Loucy (cell line): Measurements from ENCODE around the gene ZNF524.
A peak's percentile ranks its signal among the peaks of the same experiment; 100 is the strongest.

Experiments used
- H2AFZ ChIP-seq: fragments of 200-600 bp; sonication (generic); 2 replicates; pipeline ENCODE4 v1.6.0; 2016; ENCODE audit warnings: antibody characterized with exemption, mild to moderate bottlenecking, low read length, moderate library complexity
- H3F3A ChIP-seq: fragments of 200-600 bp; 2 replicates; pipeline ENCODE4 v1.6.0; 2016; ENCODE audit warnings: antibody characterized with exemption, low read depth, mild to moderate bottlenecking
- H3K27me3 ChIP-seq: fragments of 200-600 bp; sonication (generic); 2 replicates; pipeline ENCODE4 v1.6.1; 2014; ENCODE audit warnings: low read length, mild to moderate bottlenecking; ENCODE audit not compliant: insufficient read depth, poor library complexity, severe bottlenecking
- H3K36me3 ChIP-seq: fragments of 200-600 bp; sonication (generic); 2 replicates; pipeline ENCODE4 v1.6.1; 2016; ENCODE audit warnings: low read length; ENCODE audit not compliant: insufficient read depth
- H3K4me1 ChIP-seq: fragments of 200-600 bp; sonication (generic); 2 replicates; pipeline ENCODE4 v1.5.1; 2014; ENCODE audit warnings: low read length, mild to moderate bottlenecking; ENCODE audit not compliant: insufficient read depth, poor library complexity, severe bottlenecking
- H3K4me2 ChIP-seq: fragments of 200-600 bp; sonication (generic); 2 replicates; pipeline ENCODE4 v1.6.0; 2014; ENCODE audit warnings: antibody characterized with exemption, low read length, low read depth, mild to moderate bottlenecking; ENCODE audit not compliant: poor library complexity, severe bottlenecking
- H3K4me3 ChIP-seq: fragments of 200-600 bp; sonication (generic); 2 replicates; pipeline ENCODE4 v1.5.1; 2014; ENCODE audit warnings: low read length, mild to moderate bottlenecking, mixed read lengths; ENCODE audit not compliant: poor library complexity, severe bottlenecking
- H3K79me2 ChIP-seq: fragments of 200-600 bp; sonication (generic); 2 replicates; pipeline ENCODE4 v1.6.1; 2014; ENCODE audit warnings: low read length; ENCODE audit not compliant: insufficient read depth
- H3K9ac ChIP-seq: fragments of 200-600 bp; sonication (generic); 2 replicates; pipeline ENCODE4 v1.6.0; 2014; ENCODE audit warnings: mild to moderate bottlenecking, low read depth, low read length, moderate library complexity; ENCODE audit not compliant: poor library complexity, severe bottlenecking
- H3K9me2 ChIP-seq: fragments of 200-600 bp; sonication (generic); replicated peaks from 2 replicates; pipeline ENCODE4 v1.6.1; 2016; ENCODE audit warnings: low read depth, low read length, mixed read lengths
- H3K9me3 ChIP-seq: fragments of 200-600 bp; sonication (generic); 2 replicates; pipeline ENCODE4 v1.6.1; 2014; ENCODE audit warnings: mild to moderate bottlenecking, antibody characterized with exemption, low read length, low read depth; ENCODE audit not compliant: insufficient read depth
- H4K20me1 ChIP-seq: fragments of 200-600 bp; sonication (generic); 2 replicates; pipeline ENCODE4 v1.6.0; 2014; ENCODE audit warnings: antibody characterized with exemption, low read length, mild to moderate bottlenecking; ENCODE audit not compliant: insufficient read depth, poor library complexity, severe bottlenecking
- CTCF ChIP-seq: fragments of 200-600 bp; sonication (generic); conservative IDR thresholded peaks from 2 replicates; pipeline ENCODE4 v1.5.1; 2014; ENCODE audit warnings: mild to moderate bottlenecking, antibody characterized with exemption, low read length
- EZH2phosphoT487 ChIP-seq: fragments of 200-600 bp; IDR thresholded peaks from 2 replicates; pipeline ENCODE4 v1.6.1; 2018; ENCODE audit warnings: antibody characterized with exemption, mild to moderate bottlenecking, moderate library complexity, borderline replicate concordance

ZNF524 gene

GRCh38 chr19:55626350-55626749 is 26.3 kb downstream of the ZNF524 start:
- Histone ChIP-seq H3K4me2 (peak overlapping the region; percentile 21), H3K9me3 (no peaks in the 10 kb centered on the region), H3F3A (no peaks in the 10 kb centered on the region), H3K9me2 (no peaks in the 10 kb centered on the region), H3K4me1 (peaks cover 11% of the 10 kb centered on the region), H2AFZ (no peak overlapping the region), H3K36me3 (no peaks in the 10 kb centered on the region), H3K4me3 (no peak overlapping the region), H3K9ac (peak overlapping the region; percentile 25), H3K79me2 (0 out of 2 replicates have a peak, but pooled peaks cover 7% of the 10 kb centered on the region), H3K27me3 (no peaks in the 10 kb centered on the region), H4K20me1 (peaks cover 6% of the 10 kb centered on the region)
- TF ChIP-seq CTCF (no peak), EZH2phosphoT487 (no peak)

GRCh38 chr19:55632463-55632834 is 32.4 kb downstream of the ZNF524 start:
- H3K79me2 ChIP-seq = peaks cover 25% of the 10 kb centered on the region
- H3F3A ChIP-seq = no peaks in the 10 kb centered on the region
- no peak overlapping the region for H3K4me3 ChIP-seq
- H3K9me2 ChIP-seq = no peaks in the 10 kb centered on the region
- no peak overlapping the region for H2AFZ ChIP-seq
- TF ChIP-seq CTCF (peak; percentile 75), EZH2phosphoT487 (no peak)
- no peak overlapping the region for H3K9ac ChIP-seq
- H3K27me3 ChIP-seq = no peaks in the 10 kb centered on the region
- H3K4me2 ChIP-seq = no peak overlapping the region
- H3K4me1 ChIP-seq = peaks cover 20% of the 10 kb centered on the region
- peaks cover 8% of the 10 kb centered on the region for H4K20me1 ChIP-seq
- no peaks in the 10 kb centered on the region for H3K36me3 ChIP-seq
- no peaks in the 10 kb centered on the region for H3K9me3 ChIP-seq

- H3K9me2 ChIP-seq = no peaks in the 10 kb centered on the region
- H3K4me1 ChIP-seq = peaks cover 23% of the 10 kb centered on the region
- TF ChIP-seq EZH2phosphoT487 (no peak), CTCF (no peak)
- H3F3A ChIP-seq = no peaks in the 10 kb centered on the region
- H3K4me2 ChIP-seq = peak overlapping the region; percentile 99
- H3K27me3 ChIP-seq = no peaks in the 10 kb centered on the region
- peak overlapping the region; percentile 96 for H3K4me3 ChIP-seq
- peak overlapping the region; percentile 96 for H3K9ac ChIP-seq
- no peaks in the 10 kb centered on the region for H3K36me3 ChIP-seq
- H2AFZ ChIP-seq = no peak overlapping the region
- H3K9me3 ChIP-seq = no peaks in the 10 kb centered on the region
- peaks cover 8% of the 10 kb centered on the region for H4K20me1 ChIP-seq
- H3K79me2 ChIP-seq = peaks cover 30% of the 10 kb centered on the region
Observed at GRCh38 chr19:55633861-55634260, 33.8 kb downstream of the ZNF524 start.
